ENCODE data around the gene PLAAT4.
"Not testable (repeated sequence)": the region's sequence is repeated elsewhere in the genome, so short reads cannot be mapped to it uniquely, and the experiment has no call there.

The PLAAT4 gene

GRCh38 chr11:63521896-63522295 is 14.7 kb upstream of the PLAAT4 start:
- no peak for TF ChIP-seq CTCF (IDR thresholded peaks at IDR 0.05; ENCODE audit: low read depth, low read length)
- H3K4me3 ChIP-seq (ENCODE audit: low read depth, low read length): no peak overlapping the region

GRCh38 chr11:63523151-63523550 is 13.5 kb upstream of the PLAAT4 start:
- H3K4me3 ChIP-seq (ENCODE audit: low read depth, low read length): no peak overlapping the region
- TF ChIP-seq CTCF (IDR thresholded peaks at IDR 0.05; ENCODE audit: low read depth, low read length): no peak

GRCh38 chr11:63527667-63528066 is 8.9 kb upstream of the PLAAT4 start:
- TF ChIP-seq CTCF (IDR thresholded peaks at IDR 0.05; ENCODE audit: low read depth, low read length): no peak
- no peak overlapping the region for H3K4me3 ChIP-seq (ENCODE audit: low read depth, low read length)

GRCh38 chr11:63528156-63528555 is 8.5 kb upstream of the PLAAT4 start:
- not testable (repeated sequence) for H3K4me3 ChIP-seq (ENCODE audit: low read depth, low read length)

- not testable (repeated sequence) for H3K4me3 ChIP-seq (ENCODE audit: low read depth, low read length)
Measured at GRCh38 chr11:63528729-63529278, 7.8 kb upstream of the PLAAT4 start.

GRCh38 chr11:63529373-63529772 is 7.2 kb upstream of the PLAAT4 start:
- H3K4me3 ChIP-seq (ENCODE audit: low read depth, low read length): not testable (repeated sequence)

- no peak overlapping the region for H3K4me3 ChIP-seq (ENCODE audit: low read depth, low read length)
Measured at GRCh38 chr11:63530021-63530420, 6.6 kb upstream of the PLAAT4 start.

GRCh38 chr11:63531074-63531792 is 5.4 kb upstream of the PLAAT4 start:
- not testable (repeated sequence) for H3K4me3 ChIP-seq (ENCODE audit: low read depth, low read length)

More at GRCh38 chr11:63530021-63530420, 6.6 kb upstream of the PLAAT4 start:
- no peak for TF ChIP-seq CTCF (IDR thresholded peaks at IDR 0.05; ENCODE audit: low read depth, low read length)

GRCh38 chr11:63532117-63532516 is 4.5 kb upstream of the PLAAT4 start:
- TF ChIP-seq CTCF (IDR thresholded peaks at IDR 0.05; ENCODE audit: low read depth, low read length): no peak
- H3K4me3 ChIP-seq (ENCODE audit: low read depth, low read length): no peak overlapping the region

All from WI38 (cell line).